HEK293 (cell line): ENCODE results near the gene IGF1R.
A peak's percentile ranks its signal among the peaks of the same experiment; 100 is the strongest.

Source experiments
- CTCF ChIA-PET: fragments of 350-600 bp; formaldehyde crosslinking; extraction: SDS; loops from one replicate; lab custom pipeline; 2021; ENCODE audit warnings: antibody characterized with exemption; lab: Yijun Ruan, JAX
- POLR2A ChIA-PET: fragments of 300-600 bp; formaldehyde crosslinking; extraction: SDS; loops from one replicate; lab custom pipeline; 2020; ENCODE audit warnings: antibody characterized with exemption, inconsistent platforms; lab: Yijun Ruan, JAX
- H3K27ac ChIP-seq: fragments of 200-500 bp; sonication (Bioruptor generic); 2 replicates; pipeline ENCODE4 v1.5.1; 2014; ENCODE audit warnings: low read depth, low read length, control low read depth, inconsistent platforms; ENCODE audit errors: extremely low read depth
- H3K36me3 ChIP-seq, 2 experiments: fragments of 200-500 bp in 1 of 2; sonication (Bioruptor generic) in 1 of 2; 1 replicate in 1 of 2; 2 replicates in 1 of 2; pipeline ENCODE4 v1.5.1; 2014 to 2017; ENCODE audit warnings: inconsistent platforms in 2 of 2, low read length in 2 of 2; ENCODE audit not compliant: control insufficient read depth in 2 of 2, insufficient read depth in 1 of 2
- H3K4me1 ChIP-seq: fragments of 200-500 bp; sonication (Bioruptor generic); 2 replicates; pipeline ENCODE4 v1.5.1; 2014; ENCODE audit warnings: mild to moderate bottlenecking, low read length, inconsistent platforms; ENCODE audit not compliant: control insufficient read depth, insufficient read depth
- H3K4me3 ChIP-seq: 2 replicates; pipeline ENCODE4 v1.5.1; 2011; ENCODE audit warnings: low read depth, mild to moderate bottlenecking, control low read depth, low read length, moderate library complexity
- H3K9me3 ChIP-seq: fragments of 200-500 bp; sonication (Bioruptor generic); 2 replicates; pipeline ENCODE4 v1.5.1; 2014; ENCODE audit warnings: low read depth, low read length, inconsistent platforms; ENCODE audit not compliant: control insufficient read depth, insufficient read depth
- BCL6B ChIP-seq: fragments of 450-650 bp; formaldehyde crosslinking; IDR thresholded peaks from 2 replicates; pipeline ENCODE4 v1.5.1; 2017; ENCODE audit warnings: missing biosample characterization, missing genetic modification characterization
- GLI4 ChIP-seq: fragments of 450-650 bp; formaldehyde crosslinking; IDR thresholded peaks from 2 replicates; pipeline ENCODE4 v1.5.1; 2016; ENCODE audit warnings: missing biosample characterization, missing genetic modification characterization
- PBX3 ChIP-seq: sonication (generic); formaldehyde crosslinking; IDR thresholded peaks from 2 replicates; pipeline ENCODE4 v1.8.1; 2022; ENCODE audit warnings: mild to moderate bottlenecking, moderate library complexity, missing genetic modification reagents
- SETDB1 ChIP-seq: IDR thresholded peaks from one replicate; pipeline ENCODE4 v1.6.1; 2017; ENCODE audit warnings: mild to moderate bottlenecking, low read length, moderate library complexity, mixed read lengths; ENCODE audit not compliant: insufficient read length
- TRIM28 ChIP-seq: IDR thresholded peaks from 2 replicates; pipeline ENCODE4 v1.6.1; 2011; ENCODE audit warnings: low read length, control low read depth, borderline replicate concordance
- WT1 ChIP-seq: fragments of 450-650 bp; formaldehyde crosslinking; IDR thresholded peaks from 2 replicates; pipeline ENCODE4 v1.5.1; 2016; ENCODE audit warnings: missing biosample characterization, missing genetic modification characterization
- YY1 ChIP-seq: fragments of 450-650 bp; formaldehyde crosslinking; IDR thresholded peaks from 2 replicates; pipeline ENCODE4 v1.5.1; 2018; ENCODE audit warnings: missing biosample characterization, missing genetic modification characterization
- ZBTB26 ChIP-seq: fragments of 450-650 bp; formaldehyde crosslinking; optimal IDR thresholded peaks from 2 replicates; pipeline ENCODE3; 2016; ENCODE audit warnings: missing biosample characterization, mild to moderate bottlenecking, missing genetic modification characterization
- ZNF138 ChIP-seq: fragments of 450-650 bp; formaldehyde crosslinking; IDR thresholded peaks from 2 replicates; pipeline ENCODE4 v1.5.1; 2016; ENCODE audit warnings: missing biosample characterization, missing genetic modification characterization, borderline replicate concordance
- ZNF175 ChIP-seq: fragments of 450-650 bp; formaldehyde crosslinking; IDR thresholded peaks from 2 replicates; pipeline ENCODE4 v1.5.1; 2016; ENCODE audit warnings: missing biosample characterization, missing genetic modification characterization
- ZNF274 ChIP-seq, 2 experiments: fragments of 200-500 bp in 1 of 2; fragments of 450-650 bp in 1 of 2; sonication (Bioruptor generic) in 1 of 2; formaldehyde crosslinking in 1 of 2; IDR thresholded peaks; 2 replicates each; pipeline versions ENCODE4 v1.5.1 to v1.6.1; 2014 to 2016; ENCODE audit warnings: borderline replicate concordance in 1 of 2, inconsistent platforms in 1 of 2, low read length in 1 of 2, missing biosample characterization in 1 of 2, missing genetic modification characterization in 1 of 2
- ZNF362 ChIP-seq: fragments of 450-650 bp; formaldehyde crosslinking; IDR thresholded peaks from 2 replicates; pipeline ENCODE4 v1.5.1; 2016; ENCODE audit warnings: missing biosample characterization, missing genetic modification characterization
- ZNF488 ChIP-seq: fragments of 450-650 bp; formaldehyde crosslinking; IDR thresholded peaks from 2 replicates; pipeline ENCODE4 v1.5.1; 2016; ENCODE audit warnings: missing biosample characterization, missing genetic modification characterization
- ZNF518A ChIP-seq: fragments of 450-650 bp; formaldehyde crosslinking; conservative IDR thresholded peaks from 2 replicates; pipeline ENCODE4 v1.5.1; 2016; ENCODE audit warnings: low read depth, missing biosample characterization, missing genetic modification characterization
- ZNF521 ChIP-seq: fragments of 450-650 bp; formaldehyde crosslinking; IDR thresholded peaks from 2 replicates; pipeline ENCODE4 v1.5.1; 2017; ENCODE audit warnings: missing biosample characterization, mild to moderate bottlenecking, missing genetic modification characterization
- ZNF600 ChIP-seq: fragments of 450-650 bp; formaldehyde crosslinking; IDR thresholded peaks from 2 replicates; pipeline ENCODE4 v1.5.1; 2016; ENCODE audit warnings: missing biosample characterization, missing genetic modification characterization
- ZNF621 ChIP-seq: fragments of 450-650 bp; formaldehyde crosslinking; IDR thresholded peaks from 2 replicates; pipeline ENCODE4 v1.5.1; 2017; ENCODE audit warnings: missing biosample characterization, missing genetic modification characterization
- ZNF654 ChIP-seq: fragments of 450-650 bp; formaldehyde crosslinking; IDR thresholded peaks from 2 replicates; pipeline ENCODE4 v1.5.1; 2016; ENCODE audit warnings: low read depth, missing biosample characterization, missing genetic modification characterization
- ZNF658 ChIP-seq: fragments of 450-650 bp; formaldehyde crosslinking; IDR thresholded peaks from 2 replicates; pipeline ENCODE4; 2016; ENCODE audit warnings: missing biosample characterization, missing genetic modification characterization
- ZNF664 ChIP-seq: fragments of 450-650 bp; formaldehyde crosslinking; IDR thresholded peaks from 2 replicates; pipeline ENCODE4 v1.5.1; 2016; ENCODE audit warnings: missing biosample characterization, missing genetic modification characterization
- ZNF692 ChIP-seq: fragments of 450-650 bp; formaldehyde crosslinking; IDR thresholded peaks from 2 replicates; pipeline ENCODE4 v1.5.1; 2016; ENCODE audit warnings: missing biosample characterization, missing genetic modification characterization
- ZSCAN5A ChIP-seq: fragments of 450-650 bp; formaldehyde crosslinking; IDR thresholded peaks from 2 replicates; pipeline ENCODE4 v1.5.1; 2016; ENCODE audit warnings: missing biosample characterization, missing genetic modification characterization

Gene IGF1R

GRCh38 chr15:98827217-98827616 lies 178.9 kb downstream of the IGF1R start (continued):
- TF ChIP-seq ZSCAN5A = no peak
- TF ChIP-seq ZNF488 = no peak
- no peak for TF ChIP-seq ZBTB26
- no peak for TF ChIP-seq ZNF664 (tag by site-specific recombination)

GRCh38 chr15:98830034-98830634 lies 181.8 kb downstream of the IGF1R start:
- Histone ChIP-seq H3K4me3 (no peak overlapping the region), H3K27ac (no peak overlapping the region), H3K36me3 (peaks cover 0 to 2% of the 10 kb centered on the region in 2 experiments; a peak in 1 of 3 replicates), H3K4me1 (peaks cover 11% of the 10 kb centered on the region; the same call in 1 of the 2 replicates), H3K9me3 (peaks cover 3% of the 10 kb centered on the region)
- ChIA-PET CTCF (interaction anchor here (0.6 to 0.8 kb wide), 3 partner anchors 21 to 1796 kb away, joined by 3 to 6 read pairs (median 4); no protein-coding TSS in a partner anchor), POLR2A (no interaction called here)
- TF ChIP-seq ZNF362 = no peak
- TF ChIP-seq YY1 = no peak
- no peak for TF ChIP-seq ZNF692
- TF ChIP-seq ZNF658 (tag by site-specific recombination) = no peak
- TF ChIP-seq ZNF654 (tag by site-specific recombination) = no peak
- TF ChIP-seq ZNF175 (tag by site-specific recombination) = no peak
- TF ChIP-seq GLI4 (tag by site-specific recombination) = no peak
- TF ChIP-seq SETDB1 = peak; percentile 97
- TF ChIP-seq PBX3 (CRISPR knock-in tag) = no peak
- no peak for TF ChIP-seq ZNF518A (tag by site-specific recombination)
- TF ChIP-seq ZNF521 (tag by site-specific recombination) = no peak
- TF ChIP-seq BCL6B = no peak
- no peak for TF ChIP-seq ZNF621 (tag by site-specific recombination)
- peak; percentile 81; the same call in 1 of the 2 replicates for TF ChIP-seq ZNF274 (IDR thresholded peaks at IDR 0.05; ENCODE audit: low read length)
- peak; percentile 99 for TF ChIP-seq ZNF274 (tag by site-specific recombination; IDR thresholded peaks at IDR 0.05; ENCODE audit: borderline replicate concordance)
- TF ChIP-seq TRIM28 = peak; percentile 98; the same call in 1 of the 2 replicates
- TF ChIP-seq WT1 (tag by site-specific recombination) = no peak
- TF ChIP-seq ZNF138 (tag by site-specific recombination) = no peak
- TF ChIP-seq ZNF600 (tag by site-specific recombination) = no peak
